ENCODE measurements around the gene JMJD1C.

Gene JMJD1C

DNA sequence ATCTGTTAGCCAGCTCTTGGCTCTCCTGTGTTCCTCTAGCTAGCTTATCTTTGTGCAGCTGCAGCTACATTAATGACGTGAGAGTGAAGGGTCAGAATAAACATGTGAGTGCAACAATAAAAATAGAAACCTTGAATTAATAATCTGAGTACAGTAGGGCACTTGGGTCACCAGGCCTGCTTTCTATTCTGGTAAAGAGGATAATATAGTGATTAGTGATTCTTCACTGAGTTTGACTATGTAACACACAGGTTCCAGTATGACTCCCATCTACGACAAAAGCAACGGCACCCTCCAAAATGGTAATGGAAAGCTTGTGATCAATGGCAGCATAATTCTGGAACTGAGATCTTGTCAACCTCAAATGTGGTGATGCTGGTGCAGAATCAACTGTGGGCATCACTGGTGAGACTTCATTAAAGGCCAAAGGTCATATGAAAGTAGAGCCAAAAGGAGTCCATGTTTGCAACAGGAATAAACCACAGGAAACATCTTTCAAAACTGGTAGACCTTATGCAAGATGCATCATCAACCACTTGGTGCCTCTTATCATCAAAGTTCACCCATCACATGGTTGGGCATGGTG is 255.1 kb downstream of the JMJD1C start:
- TF ChIP-seq, protein P1, sequence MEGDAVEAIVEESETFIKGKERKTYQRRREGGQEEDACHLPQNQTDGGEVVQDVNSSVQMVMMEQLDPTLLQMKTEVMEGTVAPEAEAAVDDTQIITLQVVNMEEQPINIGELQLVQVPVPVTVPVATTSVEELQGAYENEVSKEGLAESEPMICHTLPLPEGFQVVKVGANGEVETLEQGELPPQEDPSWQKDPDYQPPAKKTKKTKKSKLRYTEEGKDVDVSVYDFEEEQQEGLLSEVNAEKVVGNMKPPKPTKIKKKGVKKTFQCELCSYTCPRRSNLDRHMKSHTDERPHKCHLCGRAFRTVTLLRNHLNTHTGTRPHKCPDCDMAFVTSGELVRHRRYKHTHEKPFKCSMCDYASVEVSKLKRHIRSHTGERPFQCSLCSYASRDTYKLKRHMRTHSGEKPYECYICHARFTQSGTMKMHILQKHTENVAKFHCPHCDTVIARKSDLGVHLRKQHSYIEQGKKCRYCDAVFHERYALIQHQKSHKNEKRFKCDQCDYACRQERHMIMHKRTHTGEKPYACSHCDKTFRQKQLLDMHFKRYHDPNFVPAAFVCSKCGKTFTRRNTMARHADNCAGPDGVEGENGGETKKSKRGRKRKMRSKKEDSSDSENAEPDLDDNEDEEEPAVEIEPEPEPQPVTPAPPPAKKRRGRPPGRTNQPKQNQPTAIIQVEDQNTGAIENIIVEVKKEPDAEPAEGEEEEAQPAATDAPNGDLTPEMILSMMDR (IDR thresholded peaks at IDR 0.05), result no peak

DNA sequence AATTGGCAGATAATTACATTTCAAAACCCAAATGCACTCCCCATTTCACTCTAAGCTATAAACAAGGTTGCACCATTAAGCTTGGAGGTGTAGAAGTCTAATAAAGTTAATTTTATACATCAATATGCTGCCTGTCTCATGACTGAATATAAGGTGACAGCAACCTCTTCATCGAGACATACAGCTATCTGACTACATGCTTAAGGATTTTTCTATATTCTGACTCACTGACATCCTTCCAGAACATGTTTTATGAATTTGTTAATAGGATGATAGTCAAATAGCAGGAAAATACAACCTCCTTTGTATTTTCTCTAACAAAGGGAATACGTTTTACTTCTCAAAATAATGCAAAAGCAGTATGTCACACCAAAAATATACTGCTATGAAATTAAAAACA is 256.1 kb downstream of the JMJD1C start:
- TF ChIP-seq, protein P1 (IDR thresholded peaks at IDR 0.05), result no peak

DNA sequence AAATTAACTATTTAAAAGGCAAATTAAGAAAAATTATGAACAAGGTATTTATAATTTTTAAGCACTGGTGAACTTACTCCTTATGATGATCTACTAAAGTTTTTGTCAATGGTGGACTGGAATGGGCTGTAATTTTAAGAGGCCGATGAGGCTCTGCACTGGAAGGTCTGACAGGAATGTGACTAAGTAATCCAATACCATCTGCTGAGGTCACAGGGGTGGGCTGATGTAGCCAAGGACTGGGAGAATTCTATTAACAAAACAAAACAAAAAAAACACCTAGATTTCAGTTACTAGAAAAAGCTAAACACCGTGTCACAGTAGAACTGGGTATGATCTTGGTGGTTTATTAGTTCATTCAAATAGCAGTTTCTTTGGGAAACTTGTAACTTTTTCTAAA is 256.8 kb downstream of the JMJD1C start:
- TF ChIP-seq, protein P1 (IDR thresholded peaks at IDR 0.05), result no peak

DNA sequence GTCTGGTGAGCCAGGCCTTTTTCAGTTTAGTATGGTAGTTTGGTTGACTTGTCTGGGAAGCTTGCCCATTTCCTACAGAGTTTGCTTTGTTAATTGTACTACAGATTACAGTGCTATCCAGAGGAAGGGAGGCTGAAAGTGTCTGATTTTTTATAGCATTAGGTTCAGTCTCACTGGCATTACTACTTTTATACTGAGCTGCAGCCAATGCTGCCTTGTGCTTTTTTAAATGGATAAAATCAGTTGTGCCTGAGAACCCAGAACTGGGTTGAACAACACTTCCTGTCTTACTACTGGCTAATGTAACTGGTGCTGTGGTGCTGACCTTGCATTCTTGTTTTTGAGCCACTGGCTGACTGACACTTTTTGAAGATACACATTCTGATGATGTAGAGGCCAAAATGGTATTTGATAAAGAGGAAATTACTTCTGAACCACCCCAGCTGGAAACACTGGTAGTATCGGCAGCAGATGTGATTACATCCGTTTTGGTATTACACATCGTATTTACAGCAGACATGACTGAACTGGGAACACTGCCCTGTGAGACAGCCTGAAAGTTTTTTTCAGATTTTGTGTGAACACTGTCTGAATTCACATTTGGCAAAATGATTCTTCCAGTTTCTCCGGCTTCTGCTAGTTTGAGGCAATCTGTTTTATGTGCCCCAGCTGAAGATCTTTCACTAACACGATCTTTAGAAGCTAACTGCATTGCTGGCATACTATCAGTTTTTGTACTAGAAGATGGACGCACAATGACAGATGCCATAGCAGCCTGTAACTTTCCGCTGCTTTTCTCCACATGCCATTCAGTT is 258.6 kb downstream of the JMJD1C start:
- TF ChIP-seq, protein P1 (IDR thresholded peaks at IDR 0.05), result no peak

DNA sequence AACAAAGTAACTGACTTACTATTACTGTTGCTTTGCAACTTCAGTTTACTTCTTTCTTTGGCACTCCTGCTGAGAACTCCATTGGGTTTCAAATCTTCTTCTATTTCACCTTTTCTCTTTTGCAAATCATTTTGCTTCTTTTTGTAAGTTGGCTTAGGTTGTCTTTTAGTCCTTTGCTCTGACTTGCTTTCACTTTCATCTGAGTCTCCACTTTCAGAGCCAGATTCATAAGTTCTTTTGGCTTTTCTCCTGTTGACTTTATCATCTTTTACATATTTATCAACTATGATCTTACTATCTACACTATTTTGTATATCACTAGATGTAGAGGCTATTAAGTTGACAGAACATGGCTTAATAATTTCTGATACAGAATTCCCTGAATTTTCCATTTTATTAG is 259.2 kb downstream of the JMJD1C start:
- TF ChIP-seq, protein P1 (IDR thresholded peaks at IDR 0.05), result no peak

DNA sequence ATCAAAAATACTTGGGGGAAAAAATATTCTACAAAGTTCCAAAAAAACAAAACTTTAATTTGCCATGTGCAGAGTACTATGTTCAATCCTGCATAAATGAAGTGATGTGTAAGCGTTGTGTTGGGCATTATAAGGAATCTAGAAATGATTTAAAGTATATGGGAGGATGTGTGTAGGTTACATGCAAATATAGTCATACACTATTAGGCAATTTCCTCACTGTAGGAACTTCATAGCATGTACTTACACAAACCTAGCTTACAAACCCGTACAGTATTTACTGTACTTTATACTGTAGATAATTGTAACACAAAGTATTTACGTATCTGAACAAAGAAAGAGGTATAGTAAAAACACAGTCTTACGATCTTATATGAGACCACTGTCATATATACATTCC is 260.4 kb downstream of the JMJD1C start:
- TF ChIP-seq, protein P1 (IDR thresholded peaks at IDR 0.05), result no peak

DNA sequence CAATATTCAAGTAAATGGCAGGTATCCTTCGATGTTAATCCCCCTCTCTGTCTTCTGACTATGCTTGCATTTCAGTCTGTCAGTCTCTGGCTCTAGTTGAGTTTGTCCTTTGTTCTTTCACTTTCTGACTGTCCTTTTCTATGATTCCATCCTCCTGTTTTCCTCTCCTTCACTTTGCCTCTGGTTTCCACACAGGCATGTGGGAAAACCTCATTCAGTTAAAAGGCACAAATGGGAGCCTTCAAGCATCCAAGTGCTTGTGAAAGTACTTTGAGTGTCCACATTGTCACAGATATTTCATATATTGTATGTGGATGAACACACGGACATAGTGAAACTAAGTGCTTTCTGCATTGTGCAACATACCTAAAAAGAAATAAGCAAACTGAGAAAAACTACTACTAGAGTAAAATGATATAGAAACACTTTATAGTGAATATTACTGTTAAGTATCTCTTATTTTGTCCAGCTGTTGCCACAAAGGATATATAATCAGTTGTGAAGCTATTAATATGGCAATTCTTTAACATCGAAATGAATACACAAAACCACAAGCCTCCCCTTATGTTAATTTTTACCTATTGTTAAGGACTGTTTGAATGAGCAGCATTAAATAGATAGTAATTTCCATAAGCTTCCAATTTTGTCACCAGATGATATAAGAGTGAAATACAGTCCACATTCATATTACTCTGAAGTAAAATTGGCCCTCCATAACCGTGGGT is 260.9 kb downstream of the JMJD1C start:
- TF ChIP-seq, protein P1 (IDR thresholded peaks at IDR 0.05), result no peak

All from LNCAP (cell line).